Measurements from ENCODE around the gene PI4KA.
"Not testable (repeated sequence)": the region's sequence is repeated elsewhere in the genome, so short reads cannot be mapped to it uniquely, and the experiment has no call there.

- TF ChIP-seq POLR2AphosphoS5 (IDR thresholded peaks at IDR 0.05; ENCODE audit: low read depth); CTCF (IDR thresholded peaks at IDR 0.05; ENCODE audit: insufficient read depth, low read length); GABPA (IDR thresholded peaks at IDR 0.05; ENCODE audit: low read depth): not testable (repeated sequence)
Observed at GRCh38 chr22:20696056-20696455, 162.6 kb downstream of the PI4KA start.

Measured in HL-60 (cell line).